ENCODE measurements around the gene SNTA1. TPM values are rescaled to one million over a fixed set of nuclear protein-coding genes. Genes with fewer than 3 reads are reported as not detected.

Gene SNTA1
- total and polyA plus RNA-seq, 9 of the 15 experiments (the other 6 are each of a cell fraction or from before 2014, with no cell fraction given) = 1.2 to 40.8 (median 20.3) TPM

- TF ChIP-seq, protein P1, sequence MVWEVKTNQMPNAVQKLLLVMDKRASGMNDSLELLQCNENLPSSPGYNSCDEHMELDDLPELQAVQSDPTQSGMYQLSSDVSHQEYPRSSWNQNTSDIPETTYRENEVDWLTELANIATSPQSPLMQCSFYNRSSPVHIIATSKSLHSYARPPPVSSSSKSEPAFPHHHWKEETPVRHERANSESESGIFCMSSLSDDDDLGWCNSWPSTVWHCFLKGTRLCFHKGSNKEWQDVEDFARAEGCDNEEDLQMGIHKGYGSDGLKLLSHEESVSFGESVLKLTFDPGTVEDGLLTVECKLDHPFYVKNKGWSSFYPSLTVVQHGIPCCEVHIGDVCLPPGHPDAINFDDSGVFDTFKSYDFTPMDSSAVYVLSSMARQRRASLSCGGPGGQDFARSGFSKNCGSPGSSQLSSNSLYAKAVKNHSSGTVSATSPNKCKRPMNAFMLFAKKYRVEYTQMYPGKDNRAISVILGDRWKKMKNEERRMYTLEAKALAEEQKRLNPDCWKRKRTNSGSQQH (CRISPR knock-in tag; IDR thresholded peaks at IDR 0.05) = 0 out of 2 replicates have a peak, but pooled peaks have one; percentile 19
- TF ChIP-seq DMBX1 (CRISPR knock-in tag; IDR thresholded peaks at IDR 0.05; ENCODE audit: borderline replicate concordance) (0 out of 2 replicates have a peak, but pooled peaks have one; percentile 14), LARP7 (IDR thresholded peaks at IDR 0.05) (0 out of 2 replicates have a peak, but pooled peaks have one; percentile 52)
Observed at GRCh38 chr20:33488661-33489494, 45.3 kb upstream of the SNTA1 start (continued).

GRCh38 chr20:33488201-33488600, 44.6 kb upstream of the SNTA1 start:
- intact Hi-C loops (cut with micrococcal nuclease) = no loop called here
- ATAC-seq = no peak
- no peaks in the 10 kb centered on the region for H3K9me1 ChIP-seq (ENCODE audit: control insufficient read depth, insufficient read depth, low read length)
- FAIRE-seq = no peak
- 92% methylated on average over 10 of the region's 10 CpGs for WGBS (ENCODE audit: insufficient coverage, low coverage, missing lambda C conversion rate)
- no TSS peak for BruUV-seq (replicated peaks)
- no peak overlapping the region for H3K4me2 ChIP-seq (ENCODE audit: insufficient read depth, low read length)
- H3K9me3 ChIP-seq (replicated peaks; ENCODE audit: control insufficient read depth, insufficient read depth, low read depth, low read length) = no peaks in the 10 kb centered on the region
- no peaks in the 10 kb centered on the region for H3K36me3 ChIP-seq (ENCODE audit: control insufficient read depth, insufficient read depth, low read length)
- no peak for DNase-seq (ENCODE audit: extremely low read depth in 1 of 4, low spot score in 3 of 4)
- ChIA-PET CTCF (ENCODE audit: low intra/inter-chr PET ratio) (no interaction called here), POLR2A (interaction anchor here (1.9 kb wide), 1 partner anchor 12 kb away, joined by 6 read pairs; no protein-coding TSS in a partner anchor)
- H3K27ac ChIP-seq (ENCODE audit: extremely low read depth, low read depth, low read length) = no peak overlapping the region
- peaks cover 2 to 22% of the 10 kb centered on the region in 2 experiments; a peak in 4 of 5 replicates for H3K4me1 ChIP-seq (replicated peaks in 1 of 2; ENCODE audit: control insufficient read depth in 2 of 2, insufficient read depth in 2 of 2, low read length in 2 of 2)
- H4K20me1 ChIP-seq (replicated peaks; ENCODE audit: control insufficient read depth, insufficient read depth, low read length) = no peaks in the 10 kb centered on the region
- no peak for TF ChIP-seq NR3C1 (CRISPR knock-in tag; IDR thresholded peaks at IDR 0.05)
- TF ChIP-seq NR4A1 (CRISPR knock-in tag; IDR thresholded peaks at IDR 0.05) = no peak
- TF ChIP-seq NR4A1 (tag; IDR thresholded peaks at IDR 0.05) = no peak
- TF ChIP-seq NR1H2 (CRISPR knock-in tag; IDR thresholded peaks at IDR 0.05) = no peak
- TF ChIP-seq CHAMP1 (IDR thresholded peaks at IDR 0.05) = no peak
- no peak overlapping the region for H2AFZ ChIP-seq (ENCODE audit: low read depth, low read length)
- in situ Hi-C loops (cut with MboI) = no loop called here
- H3K4me3 ChIP-seq = no peak overlapping the region
- no peaks in the 10 kb centered on the region for H3K27me3 ChIP-seq (ENCODE audit: control insufficient read depth in 2 of 2, insufficient read depth in 2 of 2, low read length in 2 of 2)
- peaks cover 17% of the 10 kb centered on the region for H3K79me2 ChIP-seq (ENCODE audit: control insufficient read depth, insufficient read depth, low read length)
- no peak overlapping the region; a peak in 1 of 4 replicates for H3K9ac ChIP-seq (ENCODE audit: insufficient read depth in 1 of 2, low read depth in 2 of 2, low read length in 2 of 2)
